Upper lobe of left lung (tissue), 6 donors: ENCODE results near the gene RBSN. TPM values are rescaled to one million over a fixed set of nuclear protein-coding genes. Genes with fewer than 3 reads are reported as not detected.
"Not testable (repeated sequence)": the region's sequence is repeated elsewhere in the genome, so short reads cannot be mapped to it uniquely, and the experiment has no call there.

Experiments
- ATAC-seq, 2 donors: fragments of 200-7000 bp; cut with Tn5 transposase; one replicate each; pipeline ENCODE4 v1.9.1; 2022; ENCODE audit warnings: mild to moderate bottlenecking in 2 of 2, moderate library complexity in 2 of 2; ENCODE audit not compliant: low FRiP score in 2 of 2
- DNase-seq, 2 donors: peaks; one replicate each; pipeline ENCODE4 v3.0.0-alpha.2; 2019 to 2020
- H3K27ac ChIP-seq, 4 donors: fragments of 200-600 bp; sonication (generic); one replicate each; pipeline ENCODE4 v1.5.1; 2016 to 2019
- H3K27me3 ChIP-seq, 4 donors: fragments of 200-600 bp; sonication (generic); one replicate each; pipeline ENCODE4 v1.5.1; 2017 to 2019
- H3K36me3 ChIP-seq, 4 donors: fragments of 200-600 bp; sonication (generic); one replicate each; pipeline ENCODE4 v1.5.1; 2016 to 2019
- H3K4me1 ChIP-seq, 4 donors: fragments of 200-600 bp; sonication (generic); one replicate each; pipeline ENCODE4 v1.5.1; 2018 to 2019
- H3K4me3 ChIP-seq, 4 donors: fragments of 200-600 bp; sonication (generic); one replicate each; pipeline ENCODE4 v1.5.1; 2017 to 2019; ENCODE audit warnings: mild to moderate bottlenecking in 2 of 4, moderate library complexity in 1 of 4
- H3K9me3 ChIP-seq, 4 donors: fragments of 200-600 bp; sonication (generic); one replicate each; pipeline ENCODE4 v1.5.1; 2018 to 2019
- EP300 ChIP-seq, 4 donors: sonication (generic); formaldehyde crosslinking; IDR thresholded peaks; one replicate each; pipeline ENCODE4 v1.5.1; 2017; ENCODE audit warnings: antibody characterized with exemption in 4 of 4, control low read depth in 2 of 4
- POLR2A ChIP-seq, 4 donors: fragments of 450-650 bp; IDR thresholded peaks; one replicate each; pipeline ENCODE4 v1.5.1; 2016 to 2017; ENCODE audit warnings: antibody characterized with exemption in 4 of 4, mild to moderate bottlenecking in 2 of 4
- POLR2AphosphoS5 ChIP-seq, 2 donors: sonication (generic); formaldehyde crosslinking; IDR thresholded peaks; one replicate each; pipeline ENCODE4 v1.5.1; 2017; ENCODE audit warnings: antibody characterized with exemption in 2 of 2
- WGBS, 2 donors: methylation state at CpG; one replicate each; pipeline ENCODE4 v1.1.5; 2017 to 2018; 5-methylcytosine and 5-hydroxymethylcytosine counted together
- total RNA-seq, 6 donors: library from RNA; depleted of rRNA in 4 of 6; stranded (reverse); fragments of >200 nt in 4 of 6; gene quantifications; one replicate each; pipeline versions ENCODE4 v1.1.0 to v1.2.1, GENCODE V29; 2016 to 2021
- TF ChIP-seq, protein P1 (sequence below), 6 experiments: fragments of 450-650 bp in 4 of 6; fragments of 200-600 bp in 2 of 6; sonication (generic) in 2 of 6; IDR thresholded peaks; one replicate each; pipeline ENCODE4 v1.5.1; 2016 to 2019; ENCODE audit warnings: antibody characterized with exemption in 6 of 6
- donor health status: DM: no; HTN: no; CAD: no; lungs with moderate emphysema.
- donor health status: DM: no; HTN: yes; CAD: no; lungs with severe emphysema.

RBSN gene
- 10 to 100 TPM; 24.5 to 72.3 (median 29.0) TPM for total RNA-seq

DNA sequence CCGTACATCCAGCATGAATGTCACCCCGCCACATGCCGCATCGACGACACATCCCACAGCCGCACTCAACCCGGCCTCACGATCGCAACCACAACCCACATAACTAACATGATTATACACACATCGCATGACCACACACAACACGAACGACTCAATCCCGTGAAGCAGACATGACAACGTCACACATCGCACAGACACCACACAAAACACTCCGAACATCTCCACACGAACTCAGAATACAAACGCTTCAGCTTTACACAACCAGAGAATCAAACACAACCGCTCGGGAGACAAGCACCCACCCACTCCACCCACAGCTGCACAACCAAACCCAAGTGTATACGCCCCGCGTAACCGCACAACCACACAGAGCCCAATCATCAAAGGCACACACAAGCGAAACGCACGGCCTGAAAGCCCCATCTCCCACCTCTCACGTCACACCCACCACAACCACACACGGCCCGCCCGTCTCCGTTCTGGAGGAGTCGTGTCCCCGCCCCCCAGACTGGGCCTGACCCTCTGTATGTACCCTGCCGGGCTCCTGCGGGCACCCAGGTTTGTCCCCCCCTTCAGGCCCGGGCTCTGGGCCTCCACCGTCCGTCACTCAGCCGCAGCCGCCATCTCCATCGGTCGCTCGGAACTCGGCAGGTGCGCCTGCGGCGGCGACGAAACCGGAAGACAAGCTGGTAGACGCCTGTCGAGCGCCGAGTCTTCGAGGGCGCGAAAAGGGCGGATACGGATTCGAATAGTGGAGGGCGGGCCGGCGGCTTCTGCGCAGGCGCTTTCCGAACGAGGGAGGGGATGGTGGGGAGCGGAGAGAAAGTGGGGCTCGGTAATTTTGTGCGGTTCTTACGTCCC is at the start of gene RBSN:
RBSN (minus strand) TSS at position 646 of the 861 bp plus-strand sequence. CDS start 3,028 bp downstream, outside the sequence.
- Histone ChIP-seq H3K27ac (peak within 1 kb of the TSS; percentile 85 to 94 (median 89)), H3K36me3 (peaks cover 12 to 24% (median 20%) of the 10 kb centered on the region in 4 donors), H3K4me1 (peaks cover 16 to 47% (median 41%) of the 10 kb centered on the region in 4 donors), H3K4me3 (peak within 1 kb of the TSS; percentile 83 to 97 (median 92)), H3K27me3 (no peaks in the 10 kb centered on the region), H3K9me3 (no peaks in the 10 kb centered on the region)
- ATAC-seq (peak; percentile 96), DNase-seq (peak; percentile 98)
- 0 to 1% methylated on average over 24 to 66 of the region's 72 CpGs for WGBS, 2 donors
- TF ChIP-seq EP300 (IDR thresholded peaks at IDR 0.05) (peak in 1 of 4 donors; percentile 84), POLR2AphosphoS5 (IDR thresholded peaks at IDR 0.05) (peak; percentile 88 to 91), POLR2A (IDR thresholded peaks at IDR 0.05) (peak in 3 of 4 donors; percentile 65 to 81 (median 67))
- TF ChIP-seq, protein P1, sequence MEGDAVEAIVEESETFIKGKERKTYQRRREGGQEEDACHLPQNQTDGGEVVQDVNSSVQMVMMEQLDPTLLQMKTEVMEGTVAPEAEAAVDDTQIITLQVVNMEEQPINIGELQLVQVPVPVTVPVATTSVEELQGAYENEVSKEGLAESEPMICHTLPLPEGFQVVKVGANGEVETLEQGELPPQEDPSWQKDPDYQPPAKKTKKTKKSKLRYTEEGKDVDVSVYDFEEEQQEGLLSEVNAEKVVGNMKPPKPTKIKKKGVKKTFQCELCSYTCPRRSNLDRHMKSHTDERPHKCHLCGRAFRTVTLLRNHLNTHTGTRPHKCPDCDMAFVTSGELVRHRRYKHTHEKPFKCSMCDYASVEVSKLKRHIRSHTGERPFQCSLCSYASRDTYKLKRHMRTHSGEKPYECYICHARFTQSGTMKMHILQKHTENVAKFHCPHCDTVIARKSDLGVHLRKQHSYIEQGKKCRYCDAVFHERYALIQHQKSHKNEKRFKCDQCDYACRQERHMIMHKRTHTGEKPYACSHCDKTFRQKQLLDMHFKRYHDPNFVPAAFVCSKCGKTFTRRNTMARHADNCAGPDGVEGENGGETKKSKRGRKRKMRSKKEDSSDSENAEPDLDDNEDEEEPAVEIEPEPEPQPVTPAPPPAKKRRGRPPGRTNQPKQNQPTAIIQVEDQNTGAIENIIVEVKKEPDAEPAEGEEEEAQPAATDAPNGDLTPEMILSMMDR (IDR thresholded peaks at IDR 0.05), result peak in 1 of 6 experiments; percentile 3

DNA sequence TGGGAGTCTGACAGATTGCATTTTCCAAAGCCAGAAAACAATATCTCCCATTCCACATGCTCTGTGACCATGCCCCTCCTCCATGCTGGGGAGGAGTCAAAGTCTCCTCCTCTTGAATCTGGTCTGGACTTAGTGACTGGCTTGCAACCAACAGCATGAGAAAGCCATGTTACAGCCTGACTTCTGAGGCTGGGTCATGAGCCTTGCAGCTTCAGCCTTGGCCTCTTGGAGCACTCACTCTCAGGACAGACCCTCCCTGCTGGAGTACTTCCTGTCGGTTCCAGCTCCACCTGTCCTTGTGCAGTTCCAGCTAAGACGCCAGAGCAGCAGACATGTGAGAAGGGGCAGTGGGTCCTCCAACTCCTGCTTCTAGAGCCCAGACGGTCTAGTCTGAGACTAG is 49.7 kb upstream of the RBSN start:
- Histone ChIP-seq H3K27me3 (no peaks in the 10 kb centered on the region), H3K27ac (no peak overlapping the region), H3K9me3 (no peaks in the 10 kb centered on the region), H3K4me3 (no peak overlapping the region), H3K36me3 (no peaks in the 10 kb centered on the region), H3K4me1 (peaks cover 0 to 2% (median 0%) of the 10 kb centered on the region in 4 donors)
- no peak for ATAC-seq
- DNase-seq, result peak in 1 of 2 donors; percentile 60
- TF ChIP-seq, protein P1 (IDR thresholded peaks at IDR 0.05), result no peak
- TF ChIP-seq POLR2A (IDR thresholded peaks at IDR 0.05) (no peak), POLR2AphosphoS5 (IDR thresholded peaks at IDR 0.05) (no peak), EP300 (IDR thresholded peaks at IDR 0.05) (no peak)
- 48 to 60% methylated on average over 1 to 3 of the region's 3 CpGs for WGBS, 2 donors

DNA sequence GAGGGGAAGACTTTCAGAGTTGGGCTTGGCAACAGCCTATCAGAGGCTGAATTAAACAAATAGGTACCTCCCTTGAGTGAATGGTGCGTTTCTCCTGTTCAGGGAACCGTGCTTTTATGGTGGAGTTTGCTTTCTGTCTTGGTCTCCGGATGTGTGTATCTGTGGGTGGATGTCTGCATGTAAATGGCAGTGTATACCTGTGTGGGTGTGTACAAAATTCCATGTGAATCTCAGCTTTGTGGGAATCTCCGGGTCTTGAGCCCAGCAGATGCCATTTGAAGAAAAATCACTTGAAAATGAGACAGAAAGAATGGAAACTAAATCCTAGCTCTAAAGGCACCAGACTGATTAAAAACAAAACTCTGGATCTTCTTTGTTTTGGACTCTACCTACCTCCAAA is 37.9 kb upstream of the RBSN start:
- WGBS, 2 donors, result 59 to 76% methylated on average over 4 of the region's 4 CpGs
- not testable (repeated sequence) for H3K27me3 ChIP-seq, DNase-seq, ATAC-seq, H3K36me3 ChIP-seq, H3K27ac ChIP-seq, H3K4me1 ChIP-seq, H3K4me3 ChIP-seq, H3K9me3 ChIP-seq

DNA sequence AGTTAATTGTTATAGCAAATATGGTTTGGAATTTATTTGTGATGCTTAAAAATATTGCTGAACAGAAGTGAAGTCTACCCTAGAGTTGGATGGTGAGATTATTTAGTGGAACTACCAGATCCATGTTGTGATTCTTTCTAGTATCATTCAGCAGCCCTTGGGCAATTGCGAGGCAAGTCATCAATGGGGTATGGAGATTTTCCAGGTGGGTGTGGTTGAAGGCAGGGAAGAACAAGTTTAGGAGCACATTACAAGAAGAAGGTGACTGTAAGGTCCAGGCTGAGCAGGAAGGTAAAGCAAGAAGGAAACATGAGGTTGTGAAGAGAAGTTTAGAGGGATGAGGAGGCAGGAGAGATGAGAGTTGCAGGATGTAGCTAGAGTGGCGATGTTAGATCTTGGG is 36.0 kb upstream of the RBSN start:
- ATAC-seq, H3K9me3 ChIP-seq: not testable (repeated sequence)
- WGBS, 2 donors, result 96 to 99% methylated on average over 2 of the region's 2 CpGs

DNA sequence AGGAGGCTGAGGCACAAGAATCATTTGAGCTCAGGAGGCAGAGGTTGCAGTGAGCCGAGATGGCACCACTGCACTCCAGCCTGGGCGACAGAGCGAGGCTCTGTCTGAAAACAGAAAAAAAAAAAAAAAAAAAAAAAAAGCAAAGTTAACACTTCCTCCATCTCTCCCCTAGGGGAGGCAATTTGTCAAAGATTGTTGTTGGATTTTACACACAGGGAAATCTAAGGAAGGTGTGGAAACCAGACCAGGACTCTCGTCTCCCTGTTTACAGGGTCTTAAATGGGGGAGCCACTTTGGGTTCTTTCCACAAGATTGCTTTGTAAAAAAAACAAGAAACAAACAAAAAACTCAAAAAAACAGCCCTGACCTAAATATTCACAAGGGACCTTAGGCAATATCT is 29.5 kb upstream of the RBSN start:
- not testable (repeated sequence) for H3K4me1 ChIP-seq, H3K4me3 ChIP-seq, H3K36me3 ChIP-seq, H3K27me3 ChIP-seq, ATAC-seq, DNase-seq, H3K27ac ChIP-seq, H3K9me3 ChIP-seq
- 13% methylated on average over 1 of the region's 4 CpGs; no CpG with 5 or more reads in 1 of the 2 donors for WGBS, 2 donors

More for the DNA sequence above, 36.0 kb upstream of the RBSN start:
- H3K27me3 ChIP-seq, H3K27ac ChIP-seq, H3K4me1 ChIP-seq, H3K36me3 ChIP-seq, DNase-seq, H3K4me3 ChIP-seq: not testable (repeated sequence)

DNA sequence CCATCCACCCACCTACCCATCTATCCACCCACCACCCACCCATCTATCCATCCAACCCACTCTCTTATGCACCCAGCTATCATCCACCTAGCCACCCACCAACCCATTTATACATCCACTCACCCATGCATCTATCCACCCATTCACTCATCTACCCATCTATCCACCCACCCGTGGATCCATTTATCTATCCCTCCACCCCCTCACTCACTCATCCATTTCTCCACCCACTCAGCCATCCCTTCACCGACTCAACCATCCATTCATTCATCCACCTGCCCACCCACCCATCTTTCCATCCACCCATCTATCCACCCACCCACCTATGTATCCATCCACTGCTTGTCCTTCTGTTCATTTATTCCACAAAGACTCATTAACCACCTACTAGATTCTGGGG is 28.0 kb upstream of the RBSN start:
- not testable (repeated sequence) for H3K9me3 ChIP-seq, H3K27me3 ChIP-seq, H3K4me1 ChIP-seq, H3K4me3 ChIP-seq, ATAC-seq, H3K27ac ChIP-seq, H3K36me3 ChIP-seq, DNase-seq
- 73 to 78% methylated on average over 2 of the region's 2 CpGs for WGBS, 2 donors

DNA sequence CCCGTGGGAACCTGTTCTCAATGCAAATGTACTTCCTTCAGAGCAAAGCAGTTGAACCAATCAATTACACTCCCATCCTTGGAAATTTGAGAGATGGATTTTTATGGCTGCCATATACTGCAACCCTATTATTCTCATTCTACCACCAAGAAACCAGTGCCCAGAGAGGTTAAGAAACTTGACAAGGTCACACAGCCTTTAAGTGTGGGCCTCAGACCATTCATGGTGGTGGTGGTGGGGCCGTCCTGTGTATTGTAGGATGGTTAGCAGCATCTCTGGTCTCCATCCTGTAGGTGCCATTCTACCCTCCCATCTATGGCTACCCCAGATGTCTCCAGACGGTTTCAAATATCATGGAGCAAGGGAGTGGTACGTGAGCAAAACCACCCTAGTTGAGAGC is 23.4 kb upstream of the RBSN start:
- Histone ChIP-seq H3K4me1 (peaks cover 3 to 7% (median 6%) of the 10 kb centered on the region in 4 donors), H3K9me3 (no peaks in the 10 kb centered on the region), H3K27me3 (no peaks in the 10 kb centered on the region), H3K4me3 (no peak overlapping the region), H3K27ac (no peak overlapping the region), H3K36me3 (no peaks in the 10 kb centered on the region)
- no peak for ATAC-seq
- DNase-seq, result no peak
- 84 to 96% methylated on average over 4 of the region's 4 CpGs for WGBS, 2 donors
- no peak for TF ChIP-seq POLR2A (IDR thresholded peaks at IDR 0.05)
- TF ChIP-seq POLR2AphosphoS5 (IDR thresholded peaks at IDR 0.05), result no peak
- TF ChIP-seq EP300 (IDR thresholded peaks at IDR 0.05), result no peak
- TF ChIP-seq, protein P1 (IDR thresholded peaks at IDR 0.05), result no peak
